Measurements from ENCODE around the gene EPM2A.
"Not testable (repeated sequence)": the region's sequence is repeated elsewhere in the genome, so short reads cannot be mapped to it uniquely, and the experiment has no call there.

The EPM2A gene

DNA sequence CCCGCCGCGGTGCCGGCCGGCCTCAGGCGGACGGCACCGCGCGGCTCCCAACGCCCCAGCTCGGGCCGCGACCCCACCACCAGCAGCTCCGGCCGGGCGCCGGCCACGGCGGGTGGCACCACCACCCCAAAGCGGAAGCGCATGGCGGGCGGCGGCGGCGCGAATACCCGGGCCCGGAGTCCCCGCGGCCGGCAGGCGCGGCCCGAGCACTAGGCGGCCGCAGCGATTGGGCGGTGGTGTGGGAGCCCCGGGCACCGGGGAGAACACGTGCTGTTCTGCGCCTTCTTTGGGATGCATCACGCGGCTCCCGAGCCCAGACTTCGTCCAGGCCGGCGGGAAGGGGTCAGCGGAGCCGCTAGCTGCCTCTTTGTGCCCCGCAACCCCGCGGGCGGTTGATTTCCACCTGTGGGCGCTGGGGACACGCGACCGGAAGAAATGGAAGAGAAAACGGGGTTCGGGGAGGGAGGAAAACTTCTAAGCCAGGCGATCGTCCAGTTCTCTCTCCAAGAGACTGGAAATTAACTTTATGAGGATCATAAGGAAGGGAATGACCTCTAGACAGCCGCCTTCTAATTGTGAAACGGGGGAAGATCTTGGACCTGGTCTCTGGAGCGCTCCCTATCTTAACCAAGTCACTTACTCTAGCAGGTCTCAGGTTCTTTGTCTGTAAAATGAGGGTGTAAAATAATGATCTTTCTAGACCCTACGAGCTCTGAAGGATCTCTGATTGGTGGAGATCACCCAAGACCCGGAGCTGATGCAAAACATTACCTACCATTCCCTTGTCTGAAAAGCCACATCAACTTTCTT is at the start of gene EPM2A:
EPM2A (minus strand) TSS at position 165 of the 810 bp plus-strand sequence; CDS start at position 143, 22 bp downstream.
- peak; percentile 12 to 59 for DNase-seq (ENCODE audit: low read depth in 2 of 2)

DNA sequence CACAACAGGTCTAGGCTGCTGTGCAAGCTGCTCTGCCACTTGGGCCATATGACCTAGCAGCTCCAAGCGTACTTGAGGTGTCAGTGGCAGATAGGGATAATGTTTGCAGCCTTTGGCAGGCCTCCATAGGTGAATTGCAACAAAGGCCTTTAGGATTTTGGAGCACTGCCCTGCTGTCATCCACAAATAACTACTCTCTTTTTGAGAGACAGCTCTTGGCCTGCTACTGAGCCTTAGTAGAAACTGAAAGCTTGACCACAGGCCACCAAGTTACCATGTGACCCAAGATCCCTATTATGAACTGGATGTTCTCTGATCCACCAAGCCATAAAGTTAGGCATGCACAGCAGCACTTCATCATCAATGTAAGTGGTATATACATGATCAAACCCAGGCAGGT is 49.4 kb upstream of the EPM2A start:
- DNase-seq (ENCODE audit: low read depth in 2 of 2): no peak

DNA sequence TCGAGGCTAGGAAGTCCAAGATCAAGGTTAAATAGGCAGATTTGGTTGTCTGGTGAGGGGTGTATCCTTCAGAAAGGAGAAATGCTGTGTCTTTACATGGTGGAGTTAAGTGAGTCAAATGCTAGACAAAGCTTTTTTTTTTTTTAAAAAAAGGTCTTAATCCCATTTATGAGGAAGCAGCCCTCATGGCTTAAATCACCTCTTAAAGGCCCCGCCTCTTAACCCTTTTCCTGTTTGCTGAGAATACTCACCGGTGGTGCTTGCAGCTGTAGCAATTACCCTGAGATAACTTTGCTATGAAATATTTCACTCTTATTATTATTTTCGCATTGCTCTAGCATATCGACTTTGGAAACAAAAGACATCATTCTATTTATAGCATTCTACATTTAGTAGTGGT is 48.5 kb upstream of the EPM2A start:
- no peak for DNase-seq (ENCODE audit: low read depth in 2 of 2)

DNA sequence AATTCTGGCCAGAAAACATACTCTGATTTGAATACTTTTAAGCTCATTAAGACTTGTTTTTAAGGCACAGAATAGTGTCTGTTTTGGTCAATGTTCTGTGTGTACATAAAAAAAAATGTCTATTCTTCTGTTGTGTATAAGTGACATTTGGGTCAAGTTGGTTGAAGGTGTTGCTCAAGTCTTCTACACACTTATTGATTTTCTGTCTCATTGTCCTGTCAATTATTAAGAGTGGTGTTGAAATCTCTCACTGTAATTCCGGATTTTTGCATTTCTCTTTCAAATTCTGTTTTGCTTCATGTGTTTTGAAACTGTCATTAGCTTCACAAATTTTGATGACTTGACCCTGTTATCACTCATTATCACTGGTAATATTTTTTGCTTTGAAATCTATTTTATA is 37.5 kb upstream of the EPM2A start:
- no peak for DNase-seq (ENCODE audit: low read depth in 2 of 2)

DNA sequence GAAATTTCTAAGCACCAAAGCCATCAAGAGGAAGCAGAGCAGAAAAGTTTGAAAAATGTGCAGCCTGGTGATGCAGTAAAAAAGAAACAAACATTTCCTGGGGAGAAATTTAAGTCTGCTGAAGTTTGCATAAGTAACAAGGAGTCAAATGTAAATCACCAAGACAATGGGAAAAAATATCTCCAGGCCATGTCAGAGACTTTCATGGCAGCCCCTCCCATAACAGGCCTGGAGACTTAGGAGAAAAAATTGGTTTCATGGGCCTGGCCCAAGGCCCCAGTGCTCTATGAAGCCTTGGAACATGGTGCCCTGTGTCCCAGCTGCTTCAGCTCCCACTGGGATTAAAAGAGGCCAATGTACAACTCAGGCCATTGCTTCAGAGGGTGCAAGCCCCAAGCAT is 30.1 kb upstream of the EPM2A start:
- DNase-seq (ENCODE audit: low read depth in 2 of 2): no peak

DNA sequence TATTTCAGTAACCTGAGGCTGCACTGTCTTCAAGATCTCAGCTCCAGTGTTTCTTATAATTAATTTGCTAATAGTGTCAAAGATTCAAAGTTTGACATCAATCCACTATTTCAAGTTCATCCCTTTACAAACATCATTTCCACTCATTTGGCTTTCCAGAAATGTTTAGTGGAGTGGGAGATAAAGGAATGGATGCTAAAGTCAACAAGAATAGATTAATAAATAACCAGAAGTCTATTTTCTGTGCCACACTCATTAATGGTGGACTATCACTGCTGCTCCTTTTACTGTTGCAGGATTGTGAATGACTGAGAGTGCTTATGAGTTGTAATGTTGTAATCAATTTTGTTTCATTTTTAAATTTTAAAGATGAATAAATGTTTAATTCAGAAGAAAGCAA is 28.4 kb upstream of the EPM2A start:
- no peak for DNase-seq (ENCODE audit: low read depth in 2 of 2)

DNA sequence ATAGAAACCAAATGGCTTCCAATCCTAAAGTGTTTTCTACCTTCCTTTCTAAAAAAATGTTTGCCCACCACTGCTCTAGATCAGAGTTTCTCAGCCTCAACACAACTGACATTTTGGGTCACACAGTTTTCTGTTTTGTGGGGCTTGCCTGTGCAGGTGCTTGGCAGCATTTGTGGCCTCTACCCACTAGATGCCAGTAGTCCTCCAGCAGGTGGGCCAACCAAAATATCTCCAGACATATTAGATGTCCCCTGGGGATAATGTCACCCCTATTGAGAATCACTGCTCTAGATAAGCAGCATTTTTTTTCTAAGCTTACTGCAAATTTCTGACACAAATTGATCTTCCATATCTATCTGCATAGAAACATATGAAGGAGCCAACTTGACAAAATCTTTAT is 26.3 kb upstream of the EPM2A start:
- no peak for DNase-seq (ENCODE audit: low read depth in 2 of 2)

DNA sequence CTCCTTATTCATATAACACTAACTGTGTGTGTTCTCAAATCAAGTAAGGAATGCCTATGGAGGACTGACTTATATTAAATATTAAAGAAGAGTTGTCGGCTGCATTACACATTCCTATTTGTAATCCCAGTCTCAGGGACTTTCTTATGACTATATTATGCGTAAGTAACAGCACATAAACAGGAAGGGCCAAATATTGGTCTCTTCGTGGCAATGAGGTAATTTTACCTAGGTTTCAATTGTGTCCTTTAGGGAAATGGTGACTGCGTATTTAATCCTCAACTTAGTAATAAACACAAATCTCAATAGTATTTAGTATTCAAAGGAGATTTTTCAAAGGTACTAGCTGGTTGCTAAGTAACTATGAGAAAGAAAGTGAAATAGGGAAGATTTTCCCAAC is 22.8 kb upstream of the EPM2A start:
- no peak for DNase-seq (ENCODE audit: low read depth in 2 of 2)

DNA sequence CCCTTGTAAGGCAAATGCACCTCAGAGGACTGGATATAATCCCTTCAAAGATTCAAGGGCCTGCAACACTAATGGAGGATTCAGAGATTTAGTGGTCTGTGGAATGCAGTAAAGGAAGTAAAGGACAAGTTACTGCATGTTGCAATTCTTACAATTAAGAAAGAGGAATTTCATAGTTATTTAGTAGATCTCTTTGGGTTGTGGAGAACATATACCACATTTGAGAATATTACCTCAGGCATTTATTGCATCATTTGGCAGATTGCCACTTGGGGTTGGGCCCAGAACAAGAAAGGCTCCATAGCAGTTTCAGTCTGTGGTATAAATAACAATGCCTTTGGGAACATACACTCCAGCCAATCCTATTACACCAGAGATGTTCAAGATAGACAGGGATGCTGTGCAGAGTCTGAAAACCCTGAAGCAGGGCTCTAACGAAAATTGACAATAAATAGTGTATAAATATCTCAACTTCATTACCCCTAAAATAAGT is 20.9 kb upstream of the EPM2A start:
- no peak for DNase-seq (ENCODE audit: low read depth in 2 of 2)

DNA sequence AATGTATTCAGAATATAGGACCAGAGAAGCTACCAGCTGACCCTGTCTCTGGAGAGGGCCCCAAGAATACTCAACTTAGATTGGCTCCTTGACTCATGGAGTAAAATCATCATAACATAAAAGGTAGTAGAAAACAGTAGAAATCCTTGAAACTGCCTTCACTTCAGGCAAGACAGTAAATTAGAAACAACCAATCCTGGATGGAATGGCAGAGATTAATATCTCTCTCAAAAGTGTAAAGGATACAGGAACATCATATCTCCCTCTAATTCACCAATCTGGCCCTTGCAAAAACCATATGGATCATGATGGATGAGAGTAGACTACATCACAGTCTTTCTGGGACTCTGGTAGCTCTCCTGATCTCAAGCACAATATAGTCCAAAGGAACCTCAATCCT is 20.4 kb upstream of the EPM2A start:
- DNase-seq (ENCODE audit: low read depth in 2 of 2): no peak

DNA sequence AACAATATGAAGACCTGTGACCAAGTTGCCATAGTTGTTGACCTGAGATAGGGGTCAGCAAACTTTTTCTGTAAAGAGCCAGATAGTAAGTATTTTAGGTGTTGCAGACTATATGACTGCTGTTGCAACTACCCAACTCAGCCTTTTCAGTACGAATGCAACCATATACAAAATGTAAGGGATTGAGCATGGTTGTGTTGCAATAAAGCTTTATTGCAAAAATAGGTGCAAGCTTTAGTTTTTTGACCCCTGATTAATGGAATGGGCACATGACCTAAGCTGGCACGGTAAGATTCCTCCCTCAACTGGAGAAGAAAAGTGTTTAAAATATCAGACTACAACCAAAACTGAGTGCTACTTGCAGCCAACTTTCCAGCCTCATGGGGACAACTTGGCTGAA is 17.3 kb upstream of the EPM2A start:
- DNase-seq (ENCODE audit: low read depth in 2 of 2): no peak

DNA sequence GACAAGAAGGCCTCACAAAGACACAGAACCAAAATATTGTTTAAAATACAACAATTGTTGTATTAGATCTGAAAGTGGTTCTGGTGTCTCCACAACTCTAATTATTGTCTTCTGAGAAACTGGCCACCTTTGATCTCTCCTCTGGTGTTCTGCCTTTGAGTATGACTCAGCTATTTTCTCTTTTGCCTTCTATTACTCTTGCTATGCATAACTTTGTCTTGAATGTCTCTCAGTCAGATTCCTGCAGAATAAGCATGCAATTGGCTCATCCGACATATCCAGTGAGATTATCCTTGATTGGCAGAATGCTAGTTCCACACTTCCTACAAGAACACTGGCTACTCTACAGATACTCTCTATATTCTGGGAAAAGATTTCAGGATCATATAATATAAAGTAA is 14.3 kb upstream of the EPM2A start:
- DNase-seq (ENCODE audit: low read depth in 2 of 2): no peak

DNA sequence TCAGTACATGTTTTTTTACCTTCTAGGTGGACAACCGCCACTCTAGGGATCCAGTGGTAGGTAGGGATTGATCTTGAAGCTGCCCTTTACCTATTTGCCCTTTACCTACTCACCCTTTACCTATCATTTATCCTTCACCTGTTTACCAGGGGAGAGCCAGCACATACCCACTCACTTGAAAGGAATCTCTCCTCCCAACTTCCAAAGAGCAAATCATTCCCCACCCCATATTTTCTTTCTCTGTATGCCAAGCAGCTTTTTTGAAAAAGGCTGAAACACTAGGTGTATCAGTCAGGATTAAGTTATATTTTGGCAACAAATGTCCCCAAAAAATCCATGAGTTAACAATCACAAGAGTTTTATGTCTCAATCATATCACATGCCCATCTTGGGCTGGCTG is 10.5 kb upstream of the EPM2A start:
- no peak for DNase-seq (ENCODE audit: low read depth in 2 of 2)

DNA sequence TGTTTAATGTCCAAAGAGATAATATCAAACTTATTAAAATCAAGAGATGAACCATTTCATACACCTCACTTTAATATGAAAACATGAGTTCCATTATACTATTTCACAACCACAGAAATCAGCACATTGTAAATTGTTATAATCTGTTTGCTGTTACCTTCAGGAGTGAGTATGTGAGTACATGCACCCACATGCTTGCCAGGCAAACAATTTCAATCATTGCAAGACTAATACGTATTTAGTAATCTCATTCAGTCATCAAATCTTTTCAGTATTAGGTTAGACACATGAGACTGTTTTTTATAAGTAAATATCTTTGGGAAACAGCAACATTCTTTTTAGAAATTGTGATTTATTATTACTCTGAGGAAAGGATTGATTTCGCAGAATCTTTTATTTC is 9.3 kb upstream of the EPM2A start:
- DNase-seq (ENCODE audit: low read depth in 2 of 2): no peak

DNA sequence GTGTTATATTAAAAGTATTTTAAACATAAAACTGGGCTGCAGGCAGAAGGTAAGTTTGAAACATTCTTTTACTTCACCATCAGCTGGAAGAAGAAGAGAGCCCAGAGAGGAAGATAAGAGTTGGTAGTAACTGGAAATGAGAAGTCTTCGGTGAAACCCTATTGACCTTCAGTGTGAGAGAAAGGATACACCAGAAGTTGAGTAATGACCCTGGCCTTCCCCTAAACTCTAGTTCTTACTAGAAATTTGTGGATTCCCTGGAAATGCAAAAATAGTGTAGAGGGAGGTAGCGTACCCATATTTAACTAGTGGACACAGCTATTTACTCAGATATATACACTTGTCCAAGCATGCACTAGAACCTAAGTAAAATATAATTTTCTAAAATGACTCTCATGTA is 8.0 kb upstream of the EPM2A start:
- DNase-seq (ENCODE audit: low read depth in 2 of 2): no peak

DNA sequence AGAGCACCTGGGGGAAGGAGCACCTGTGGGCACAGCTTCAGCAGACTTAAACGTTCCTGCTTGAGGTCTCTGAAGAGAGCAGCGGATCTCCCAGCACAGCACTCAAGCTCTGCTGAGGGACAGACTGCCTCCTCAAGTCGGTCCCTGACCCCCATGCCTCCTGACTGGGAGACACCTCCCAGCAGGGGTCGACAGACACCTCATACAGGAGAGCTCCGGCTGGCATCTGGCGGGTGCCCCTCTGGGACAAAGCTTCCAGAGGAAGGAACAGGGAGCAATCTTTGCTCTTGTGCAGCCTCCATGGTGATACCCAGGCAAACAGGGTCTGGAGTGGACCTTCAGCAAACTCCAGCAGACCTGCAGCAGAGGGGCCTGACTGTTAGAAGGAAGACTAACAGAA is 7.2 kb upstream of the EPM2A start:
- DNase-seq (ENCODE audit: low read depth in 2 of 2): not testable (repeated sequence)

DNA sequence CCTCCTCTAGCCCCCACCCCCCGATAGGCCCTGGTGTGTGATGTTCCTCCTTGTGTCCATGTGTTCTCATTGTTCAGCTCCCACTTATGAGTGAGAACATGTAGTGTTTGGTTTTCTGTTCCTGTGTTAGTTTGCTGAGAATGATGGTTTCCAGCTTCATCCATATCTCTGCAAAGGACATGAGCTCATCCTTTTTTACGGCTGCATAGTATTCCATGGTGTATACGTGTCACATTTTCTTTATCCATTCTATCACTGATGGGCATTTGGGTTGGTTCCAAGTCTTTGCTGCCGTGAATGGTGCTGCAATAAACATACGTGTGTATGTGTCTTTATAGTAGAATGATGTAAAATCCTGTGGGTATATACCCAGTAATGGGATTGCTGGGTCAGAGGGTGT is 4.4 kb upstream of the EPM2A start:
- not testable (repeated sequence) for DNase-seq (ENCODE audit: low read depth in 2 of 2)

DNA sequence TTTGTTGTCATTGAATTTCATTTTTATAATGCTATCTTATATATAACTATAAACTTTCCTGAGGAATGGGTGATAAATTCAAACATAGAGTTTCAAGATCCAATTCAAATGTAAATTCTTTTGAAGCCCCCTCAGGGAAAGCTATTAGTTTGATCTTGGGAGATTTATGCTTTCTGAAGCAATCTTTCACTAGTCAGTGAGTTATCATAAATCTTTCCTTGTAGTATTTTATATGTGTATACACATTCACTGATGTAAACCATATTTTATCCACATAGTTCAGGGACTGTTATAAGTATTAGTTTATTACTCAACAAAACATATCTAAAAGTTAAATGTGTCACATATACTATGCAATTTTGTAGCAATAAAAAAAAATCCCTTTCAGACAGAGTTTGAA is 2.9 kb upstream of the EPM2A start:
- DNase-seq (ENCODE audit: low read depth in 2 of 2): no peak

DNA sequence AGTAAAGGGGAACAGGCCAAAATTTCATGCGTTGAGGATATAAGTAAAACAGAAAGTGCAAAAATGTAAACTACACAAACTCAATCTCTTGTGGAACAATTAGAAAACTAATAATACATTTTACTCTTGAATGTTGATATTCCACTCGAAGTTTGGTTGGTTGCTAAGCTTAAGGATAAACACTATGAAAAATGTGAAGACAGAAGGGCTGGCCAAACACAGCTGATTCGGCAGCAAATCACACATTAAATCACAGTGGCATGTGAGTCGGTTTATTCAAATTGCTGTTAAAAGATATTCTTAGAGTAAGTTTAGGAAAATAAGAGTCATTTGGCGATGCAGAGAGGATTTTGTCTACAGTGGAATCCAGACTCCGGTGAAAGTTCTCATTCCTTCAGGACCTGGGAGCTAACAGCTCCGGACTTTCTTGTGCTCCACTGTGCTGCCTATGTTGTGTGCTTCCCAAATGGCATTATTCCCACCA is 1.4 kb upstream of the EPM2A start:
- DNase-seq (ENCODE audit: low read depth in 2 of 2): no peak

DNA sequence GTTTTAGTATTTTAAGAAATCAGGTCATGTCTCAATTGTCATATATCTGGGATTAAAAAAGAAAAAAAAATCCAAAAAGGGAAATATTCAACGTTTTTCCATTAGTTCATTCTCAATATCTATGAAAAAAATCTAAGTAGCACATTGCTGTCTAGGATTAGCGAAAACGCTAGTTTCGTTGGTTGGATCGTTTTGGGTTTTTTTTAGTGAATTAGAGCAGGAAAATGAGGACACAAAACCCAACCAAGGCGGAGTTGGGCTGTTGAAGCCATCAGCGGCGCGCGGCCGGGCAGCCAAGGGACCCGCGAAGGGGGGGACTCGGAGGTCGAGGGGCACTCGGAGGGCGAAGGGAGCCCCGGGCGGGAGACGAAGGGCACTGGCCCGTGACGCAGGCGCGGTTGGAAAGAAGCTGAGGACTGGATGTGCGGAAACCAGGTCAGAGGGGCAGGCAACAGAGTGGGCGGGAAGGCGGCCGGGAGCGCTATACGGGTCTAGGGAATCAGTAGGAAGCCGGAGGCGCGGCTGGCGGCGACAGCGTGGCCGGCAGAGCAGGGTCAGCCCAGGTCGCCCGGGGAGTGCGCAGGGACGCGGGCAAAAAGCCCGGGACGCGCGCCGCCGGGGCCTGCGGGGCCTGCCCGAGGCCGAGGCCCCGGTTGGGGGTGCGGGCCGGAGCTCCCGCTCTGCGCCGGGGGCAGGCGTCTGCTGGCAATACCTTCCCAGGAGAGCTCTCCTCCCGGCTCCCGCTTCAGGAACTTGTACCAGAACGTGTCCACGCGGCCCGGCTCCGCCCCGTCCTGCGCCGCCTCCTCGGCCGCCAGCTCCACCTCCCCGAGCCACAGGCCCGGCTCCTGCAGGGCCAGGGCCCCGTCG is 599 bp downstream of the EPM2A start:
- peak; percentile 50 to 75 for DNase-seq (ENCODE audit: low read depth in 2 of 2)

DNA sequence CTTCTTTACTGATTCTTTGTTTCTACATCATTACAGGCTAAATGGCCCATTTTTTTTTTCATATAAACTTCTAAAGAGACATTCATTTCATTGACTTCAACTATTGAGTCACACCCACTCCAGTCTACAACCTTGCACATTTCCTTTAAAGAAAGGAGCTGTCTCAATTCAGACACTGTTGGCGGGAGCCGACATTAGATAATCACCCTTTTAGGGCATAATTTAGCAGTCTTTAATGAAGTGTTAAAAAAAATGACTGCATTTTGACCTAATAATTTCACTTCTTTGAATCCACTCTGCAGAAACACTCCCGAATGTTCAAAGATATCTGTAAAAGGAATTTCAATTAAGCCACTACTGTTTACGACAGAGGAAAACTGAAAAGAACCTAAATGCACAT is 1.5 kb downstream of the EPM2A start:
- DNase-seq (ENCODE audit: low read depth in 2 of 2): no peak

DNA sequence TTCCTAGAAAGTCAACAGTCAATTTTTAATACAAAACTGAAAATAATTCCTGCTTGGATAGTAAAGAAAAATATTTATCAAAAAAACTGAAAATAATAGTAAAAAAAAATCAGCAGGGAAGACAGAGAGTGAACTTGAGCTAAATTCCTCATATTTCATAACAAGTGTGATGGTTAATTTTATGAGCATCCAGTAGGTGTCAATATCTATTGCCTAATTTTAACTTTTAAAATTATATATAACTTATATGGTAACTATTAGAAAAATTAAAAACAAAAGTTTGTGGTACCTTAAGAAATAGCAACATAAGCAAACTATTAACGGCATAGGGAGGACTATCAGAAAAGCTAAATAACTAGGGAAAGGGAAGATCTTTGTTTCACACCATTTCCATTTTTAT is 2.1 kb downstream of the EPM2A start:
- no peak for DNase-seq (ENCODE audit: low read depth in 2 of 2)

DNA sequence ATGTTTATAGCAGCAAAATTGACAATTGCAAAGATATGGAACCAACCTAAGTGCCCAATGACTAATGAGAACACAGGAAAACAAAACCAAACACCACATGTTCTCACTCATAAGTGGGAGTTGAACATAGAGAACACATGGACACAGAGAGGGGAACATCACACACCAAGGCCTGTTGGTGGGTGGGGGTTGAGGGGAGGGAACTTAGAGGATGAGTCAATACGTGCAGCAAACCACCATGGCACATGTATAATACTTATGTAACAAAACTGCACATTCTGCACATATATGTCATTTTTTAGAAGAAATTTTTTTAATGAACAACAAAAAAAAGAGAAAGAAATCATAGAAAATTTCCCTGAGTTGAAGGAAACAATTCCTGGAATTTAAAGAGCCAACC is 3.9 kb downstream of the EPM2A start:
- peak; percentile 28 to 29 for DNase-seq (ENCODE audit: low read depth in 2 of 2)

All from stimulated activated CD8-positive, alpha-beta memory T cell treated with anti-CD3 and anti-CD28 coated beads, Interleukin-7, amount 100 ng/mL, for 4 hours (primary cell).